Measurements from ENCODE around the gene PDE9A. TPM values are rescaled to one million over a fixed set of nuclear protein-coding genes. Genes with fewer than 3 reads are reported as not detected.
"Not testable (repeated sequence)": the region's sequence is repeated elsewhere in the genome, so short reads cannot be mapped to it uniquely, and the experiment has no call there.

Gene PDE9A
- total RNA-seq, 1 donor from 2014 or later, result 12.3 TPM

DNA sequence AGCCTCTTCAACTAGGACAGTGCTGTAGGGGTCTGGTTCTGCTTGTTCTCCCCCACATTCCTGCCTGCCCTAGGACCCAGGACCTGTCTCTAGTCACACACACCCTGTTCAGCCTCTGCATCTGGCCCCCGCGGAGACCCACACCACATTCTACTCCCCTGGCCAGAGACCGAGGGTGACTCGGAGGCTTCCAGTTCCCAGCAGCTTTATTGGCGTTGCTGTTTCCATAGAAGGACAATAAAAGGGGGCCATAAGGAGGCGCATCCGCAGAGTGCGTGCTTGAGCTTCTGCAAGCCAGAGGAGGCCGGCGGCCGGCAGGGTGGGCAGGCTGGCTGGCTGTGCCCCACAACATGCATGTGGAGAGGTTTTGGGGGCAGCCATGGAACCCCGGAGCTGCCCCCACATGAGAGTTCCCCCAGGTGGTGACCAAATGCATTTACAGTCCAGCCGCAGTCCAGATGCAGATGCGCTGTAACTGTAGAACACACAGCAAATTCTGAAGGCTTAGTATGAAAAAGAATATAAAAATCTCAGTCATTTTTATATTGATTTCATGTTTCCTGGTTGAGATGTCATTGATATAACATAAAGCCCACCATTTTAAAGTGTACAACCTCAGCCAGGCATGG lies 52.4 kb downstream of the PDE9A start:
- H3K27ac Mint-ChIP-seq (ENCODE audit: unreplicated experiment), result no peak overlapping the region
- H3K4me3 Mint-ChIP-seq (ENCODE audit: unreplicated experiment), result no peak overlapping the region
- TF ChIP-seq, protein P1, sequence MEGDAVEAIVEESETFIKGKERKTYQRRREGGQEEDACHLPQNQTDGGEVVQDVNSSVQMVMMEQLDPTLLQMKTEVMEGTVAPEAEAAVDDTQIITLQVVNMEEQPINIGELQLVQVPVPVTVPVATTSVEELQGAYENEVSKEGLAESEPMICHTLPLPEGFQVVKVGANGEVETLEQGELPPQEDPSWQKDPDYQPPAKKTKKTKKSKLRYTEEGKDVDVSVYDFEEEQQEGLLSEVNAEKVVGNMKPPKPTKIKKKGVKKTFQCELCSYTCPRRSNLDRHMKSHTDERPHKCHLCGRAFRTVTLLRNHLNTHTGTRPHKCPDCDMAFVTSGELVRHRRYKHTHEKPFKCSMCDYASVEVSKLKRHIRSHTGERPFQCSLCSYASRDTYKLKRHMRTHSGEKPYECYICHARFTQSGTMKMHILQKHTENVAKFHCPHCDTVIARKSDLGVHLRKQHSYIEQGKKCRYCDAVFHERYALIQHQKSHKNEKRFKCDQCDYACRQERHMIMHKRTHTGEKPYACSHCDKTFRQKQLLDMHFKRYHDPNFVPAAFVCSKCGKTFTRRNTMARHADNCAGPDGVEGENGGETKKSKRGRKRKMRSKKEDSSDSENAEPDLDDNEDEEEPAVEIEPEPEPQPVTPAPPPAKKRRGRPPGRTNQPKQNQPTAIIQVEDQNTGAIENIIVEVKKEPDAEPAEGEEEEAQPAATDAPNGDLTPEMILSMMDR (IDR thresholded peaks at IDR 0.05), result no peak
- DNase-seq (ENCODE audit: extremely low spot score, unreplicated experiment), result no peak
- peaks cover 26% of the 10 kb centered on the region for H3K36me3 Mint-ChIP-seq (ENCODE audit: unreplicated experiment)
- peaks cover 5% of the 10 kb centered on the region for H3K27me3 Mint-ChIP-seq (ENCODE audit: unreplicated experiment)
- H3K4me1 Mint-ChIP-seq (ENCODE audit: unreplicated experiment), result no peaks in the 10 kb centered on the region
- H3K9me3 Mint-ChIP-seq (ENCODE audit: unreplicated experiment), result peaks cover 12% of the 10 kb centered on the region

DNA sequence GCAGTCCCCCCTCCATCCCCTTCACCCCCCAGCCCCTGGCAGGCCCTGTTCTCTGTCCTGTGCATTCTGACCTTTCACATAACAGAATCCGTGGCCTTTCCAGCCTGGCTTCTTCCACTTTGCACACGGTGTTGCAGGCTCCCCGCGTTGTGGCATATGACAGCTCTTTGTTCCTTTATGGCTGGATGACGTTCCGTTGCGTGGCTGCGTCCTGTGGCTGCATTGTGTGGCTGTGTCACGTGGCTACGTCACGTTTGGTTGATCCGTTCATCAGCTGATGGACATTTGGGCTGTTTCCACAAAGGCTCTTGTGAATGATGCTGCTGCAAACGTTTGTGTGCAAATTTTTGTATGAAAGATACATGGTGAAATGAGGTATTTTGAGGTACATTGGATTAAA lies 53.3 kb downstream of the PDE9A start:
- TF ChIP-seq, protein P1 (IDR thresholded peaks at IDR 0.05), result no peak
- H3K27ac Mint-ChIP-seq (ENCODE audit: unreplicated experiment), result no peak overlapping the region

DNA sequence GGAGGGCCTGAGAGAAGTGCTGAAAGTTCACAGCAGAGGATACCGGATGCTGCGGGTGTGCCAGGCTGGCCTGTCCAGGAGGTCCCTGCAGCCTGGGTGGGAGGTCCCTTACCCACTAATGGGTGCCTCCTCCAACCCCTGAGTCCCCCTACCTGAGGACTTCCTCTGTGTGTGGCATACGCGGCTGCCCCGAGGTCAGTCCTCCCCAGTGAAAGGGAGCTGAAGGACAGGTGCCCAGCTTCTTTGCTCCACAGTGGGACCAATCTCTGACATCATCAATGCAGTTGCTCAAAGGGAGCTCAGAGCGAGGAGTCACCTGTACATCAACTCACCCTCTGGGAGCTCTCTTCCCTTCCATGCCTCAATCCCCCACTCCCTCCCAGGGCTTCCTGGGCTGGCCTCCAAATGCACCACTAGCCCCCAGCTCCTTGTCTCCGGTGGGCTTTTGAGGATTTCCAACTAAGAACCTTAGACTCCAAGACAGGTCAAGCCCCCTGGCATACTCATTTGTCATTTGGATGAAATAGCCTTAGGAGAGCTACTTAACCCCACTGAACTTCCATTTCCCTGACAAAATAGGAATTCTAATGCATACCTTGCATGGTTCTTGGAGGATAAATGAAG lies 53.9 kb downstream of the PDE9A start:
- peaks cover 5% of the 10 kb centered on the region for H3K9me3 Mint-ChIP-seq (ENCODE audit: unreplicated experiment)
- no peak for DNase-seq (ENCODE audit: extremely low spot score, unreplicated experiment)
- no peak overlapping the region for H3K4me3 Mint-ChIP-seq (ENCODE audit: unreplicated experiment)
- no peaks in the 10 kb centered on the region for H3K4me1 Mint-ChIP-seq (ENCODE audit: unreplicated experiment)
- TF ChIP-seq, protein P1 (IDR thresholded peaks at IDR 0.05), result no peak
- H3K27me3 Mint-ChIP-seq (ENCODE audit: unreplicated experiment), result peaks cover 2% of the 10 kb centered on the region
- H3K27ac Mint-ChIP-seq (ENCODE audit: unreplicated experiment), result no peak overlapping the region
- peaks cover 12% of the 10 kb centered on the region for H3K36me3 Mint-ChIP-seq (ENCODE audit: unreplicated experiment)

More for the DNA sequence above, 53.3 kb downstream of the PDE9A start:
- DNase-seq (ENCODE audit: extremely low spot score, unreplicated experiment), result no peak
- Mint-ChIP-seq H3K9me3 (ENCODE audit: unreplicated experiment) (peaks cover 11% of the 10 kb centered on the region), H3K27me3 (ENCODE audit: unreplicated experiment) (peaks cover 2% of the 10 kb centered on the region), H3K4me1 (ENCODE audit: unreplicated experiment) (no peaks in the 10 kb centered on the region), H3K4me3 (ENCODE audit: unreplicated experiment) (no peak overlapping the region), H3K36me3 (ENCODE audit: unreplicated experiment) (peaks cover 17% of the 10 kb centered on the region)

DNA sequence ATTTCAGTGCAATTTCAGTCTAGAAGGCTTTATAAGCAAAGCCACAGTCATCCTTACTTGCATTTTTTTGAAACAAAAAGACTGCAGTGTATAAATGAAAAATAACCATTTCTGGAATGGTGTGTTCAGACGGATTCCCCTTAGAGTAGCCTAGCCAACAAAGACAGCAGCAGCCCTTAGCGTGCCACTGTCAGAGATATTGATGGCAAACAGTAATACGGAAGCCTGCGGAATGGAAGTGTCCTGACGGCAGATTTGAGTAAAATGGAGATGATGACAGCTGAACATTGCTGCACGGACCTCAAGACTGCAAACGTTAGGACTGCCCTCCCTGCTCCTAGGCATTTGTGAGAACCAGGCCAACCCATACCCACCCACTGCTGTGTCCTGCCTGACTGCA lies 54.7 kb downstream of the PDE9A start:
- H3K27ac Mint-ChIP-seq (ENCODE audit: unreplicated experiment), result no peak overlapping the region
- DNase-seq (ENCODE audit: extremely low spot score, unreplicated experiment), result no peak
- no peaks in the 10 kb centered on the region for H3K4me1 Mint-ChIP-seq (ENCODE audit: unreplicated experiment)

DNA sequence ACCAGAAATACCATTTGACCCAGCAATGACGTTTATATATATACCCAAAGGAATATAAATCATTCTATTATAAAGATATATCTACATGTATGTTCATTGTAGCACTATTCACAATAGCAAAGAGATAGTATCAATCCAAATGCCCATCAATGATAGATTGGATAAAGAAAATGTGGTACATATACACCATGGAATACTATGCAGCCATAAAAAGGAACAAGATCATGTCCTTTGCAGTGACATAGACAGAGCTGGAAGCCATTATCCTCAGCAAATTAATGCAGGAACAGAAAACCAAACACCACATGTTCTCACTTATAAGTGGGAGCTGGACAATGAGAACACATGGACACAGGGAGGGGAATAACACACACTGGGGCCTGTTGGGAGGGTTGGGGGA lies 55.5 kb downstream of the PDE9A start:
- not testable (repeated sequence) for H3K36me3 Mint-ChIP-seq (ENCODE audit: unreplicated experiment); H3K9me3 Mint-ChIP-seq (ENCODE audit: unreplicated experiment); H3K27me3 Mint-ChIP-seq (ENCODE audit: unreplicated experiment); DNase-seq (ENCODE audit: extremely low spot score, unreplicated experiment); H3K4me3 Mint-ChIP-seq (ENCODE audit: unreplicated experiment); H3K27ac Mint-ChIP-seq (ENCODE audit: unreplicated experiment); H3K4me1 Mint-ChIP-seq (ENCODE audit: unreplicated experiment)

More for the DNA sequence above, 54.7 kb downstream of the PDE9A start:
- H3K9me3 Mint-ChIP-seq (ENCODE audit: unreplicated experiment), result no peaks in the 10 kb centered on the region
- peaks cover 2% of the 10 kb centered on the region for H3K27me3 Mint-ChIP-seq (ENCODE audit: unreplicated experiment)
- TF ChIP-seq, protein P1 (IDR thresholded peaks at IDR 0.05), result no peak
- H3K4me3 Mint-ChIP-seq (ENCODE audit: unreplicated experiment), result no peak overlapping the region
- H3K36me3 Mint-ChIP-seq (ENCODE audit: unreplicated experiment), result peaks cover 6% of the 10 kb centered on the region
